K562 (cell line): ENCODE results near the gene FLII. TPM values are rescaled to one million over a fixed set of nuclear protein-coding genes. Genes with fewer than 3 reads are reported as not detected.
A peak's percentile ranks its signal among the peaks of the same experiment; 100 is the strongest.

Source experiments
- CEBPB ChIP-seq: fragments of 450-650 bp; IDR thresholded peaks from 2 replicates; pipeline ENCODE4 v1.6.1; 2016; ENCODE audit warnings: missing genetic modification characterization, missing compliant biosample characterization
- KAT2B ChIP-seq: IDR thresholded peaks from one replicate; pipeline ENCODE4 v1.6.1; 2012; ENCODE audit warnings: low read depth, mild to moderate bottlenecking, control low read depth, inconsistent platforms, low read length, moderate library complexity
- NR2C2 ChIP-seq, 2 experiments: fragments of 200-800 bp in 1 of 2; sonication (Bioruptor generic) in 1 of 2; sonication (generic) in 1 of 2; formaldehyde crosslinking in 1 of 2; IDR thresholded peaks; 2 replicates each; pipeline versions ENCODE4 v1.6.1 to v1.8.0; 2016 to 2022; ENCODE audit warnings: mild to moderate bottlenecking in 1 of 2, missing compliant biosample characterization in 1 of 2, missing genetic modification characterization in 1 of 2, missing genetic modification reagents in 1 of 2
- NRF1 ChIP-seq, 2 experiments: fragments of 450-650 bp; IDR thresholded peaks in 1 of 2; conservative IDR thresholded peaks in 1 of 2; 2 replicates each; pipeline ENCODE4 v1.6.1; 2014; ENCODE audit warnings: mild to moderate bottlenecking in 2 of 2
- PCBP1 ChIP-seq: fragments of 200-400 bp; formaldehyde crosslinking; IDR thresholded peaks from 2 replicates; pipeline ENCODE4 v1.6.1; 2018; ENCODE audit warnings: mild to moderate bottlenecking, low read depth, low read length; ENCODE audit not compliant: poor library complexity, severe bottlenecking
- RAD21 ChIP-seq, 2 experiments: fragments of 250-450 bp in 1 of 2; fragments of 450-650 bp in 1 of 2; sonication (Bioruptor Pico) in 1 of 2; formaldehyde crosslinking in 1 of 2; IDR thresholded peaks in 1 of 2; conservative IDR thresholded peaks in 1 of 2; 2 replicates each; pipeline versions ENCODE4 v1.4.0 to v1.8.0; 2020 to 2022; ENCODE audit warnings: mild to moderate bottlenecking in 2 of 2, moderate library complexity in 1 of 2
- RERE ChIP-seq: sonication (generic); formaldehyde crosslinking; IDR thresholded peaks from 2 replicates; pipeline ENCODE4 v1.8.0; 2023; ENCODE audit warnings: missing genetic modification reagents, mild to moderate bottlenecking, borderline replicate concordance
- SPI1 ChIP-seq: IDR thresholded peaks from 2 replicates; pipeline ENCODE4 v1.6.1; 2011; ENCODE audit warnings: low read depth, low read length, control low read depth, borderline replicate concordance
- TEAD1 ChIP-seq, 2 experiments: fragments of 450-650 bp in 1 of 2; sonication (generic) in 1 of 2; formaldehyde crosslinking; IDR thresholded peaks; 2 replicates each; pipeline versions ENCODE4 v1.4.0 to v1.8.0; 2020 to 2022; ENCODE audit warnings: mild to moderate bottlenecking in 2 of 2, missing genetic modification reagents in 1 of 2
- TGIF2 ChIP-seq: sonication (generic); formaldehyde crosslinking; IDR thresholded peaks from 2 replicates; pipeline ENCODE4 v1.8.1; 2022; ENCODE audit warnings: mild to moderate bottlenecking, missing genetic modification reagents, moderate library complexity
- ZBED1 ChIP-seq: IDR thresholded peaks from 2 replicates; pipeline ENCODE4 v1.6.1; 2014
- ZBTB11 ChIP-seq, 3 experiments: fragments of 200-800 bp in 1 of 3; fragments of 250-450 bp in 1 of 3; fragments of 450-650 bp in 1 of 3; sonication (Bioruptor Pico) in 1 of 3; sonication (Bioruptor generic) in 1 of 3; formaldehyde crosslinking in 1 of 3; IDR thresholded peaks; 2 replicates each; pipeline versions ENCODE4 v1.6.1 to v1.8.0; 2016 to 2022; ENCODE audit warnings: mild to moderate bottlenecking in 2 of 3, missing genetic modification characterization in 2 of 3, missing compliant biosample characterization in 1 of 3, moderate library complexity in 1 of 3
- ZFP1 ChIP-seq: fragments of 450-650 bp; formaldehyde crosslinking; IDR thresholded peaks from 2 replicates; pipeline ENCODE4 v1.4.0; 2020; ENCODE audit warnings: mild to moderate bottlenecking, mixed read lengths
- polyA plus RNA-seq, 8 experiments: library from polyadenylated mRNA; depleted of rRNA in 4 of 8; stranded (reverse) in 5 of 8; unstranded in 3 of 8; fragments of >200 nt; fragmentation: Nextera tagmentation in 2 of 8; fragmentation: Illumina TruSeq in 1 of 8; extraction: Ambion mirVana in 2 of 8; extraction: Trizol in 1 of 8; gene quantifications; 2 replicates each; pipeline versions ENCODE4 v1.2.1 to v1.2.3, GENCODE V29; 2011 to 2014; ENCODE audit warnings: inconsistent platforms in 1 of 8, missing spikeins in 1 of 8
- total RNA-seq, 7 experiments: library from RNA; depleted of rRNA in 6 of 7; stranded (reverse); fragments of >200 nt in 6 of 7; fragmentation: Illumina TruSeq in 2 of 7; extraction: Trizol in 2 of 7; gene quantifications; 2 replicates each; pipeline versions ENCODE4 v1.2.1 to v1.2.3, GENCODE V29; 2011 to 2021; ENCODE audit warnings: low replicate concordance in 1 of 7

Gene FLII
- total and polyA plus RNA-seq, 9 of the 15 experiments (the other 6 are each of a cell fraction or from before 2014, with no cell fraction given) = 11.7 to 126 (median 82.5) TPM

GRCh38 chr17:18260332-18261145 lies 2.0 kb upstream of the FLII start, which contains the start of gene MIEF2 (continued):
- TF ChIP-seq ZBTB11 (CRISPR knock-in tag; IDR thresholded peaks at IDR 0.05) = peak in 1 of 3 experiments; percentile 51; a peak in 1 of 6 replicates
- no peak for TF ChIP-seq ZBED1
- TF ChIP-seq PCBP1 = peak; percentile 41
- TF ChIP-seq RAD21 (CRISPR knock-in tag; conservative IDR thresholded peaks at IDR 0.05 in 1 of 2, IDR thresholded peaks at IDR 0.05 in 1 of 2) = no peak
- TF ChIP-seq NRF1 (conservative IDR thresholded peaks at IDR 0.05 in 1 of 2, IDR thresholded peaks at IDR 0.05 in 1 of 2) = peak; percentile 77 to 80
- no peak for TF ChIP-seq CEBPB (tag)
- no peak for TF ChIP-seq ZFP1 (CRISPR knock-in tag)
- TF ChIP-seq KAT2B = no peak
- no peak for TF ChIP-seq SPI1
- no peak for TF ChIP-seq TGIF2
- no peak for TF ChIP-seq RERE
- no peak; the same call in 1 of the 2 replicates for TF ChIP-seq NR2C2 (CRISPR knock-in tag; IDR thresholded peaks at IDR 0.05)
- no peak for TF ChIP-seq NR2C2 (tag; IDR thresholded peaks at IDR 0.05)
- TF ChIP-seq TEAD1 (CRISPR knock-in tag; IDR thresholded peaks at IDR 0.05) = peak in 1 of 2 experiments; percentile 92; a peak in 2 of 4 replicates
